ENCODE measurements around the gene RAET1L. TPM values are rescaled to one million over a fixed set of nuclear protein-coding genes. Genes with fewer than 3 reads are reported as not detected.
A peak's percentile ranks its signal among the peaks of the same experiment; 100 is the strongest.
"Not testable (repeated sequence)": the region's sequence is repeated elsewhere in the genome, so short reads cannot be mapped to it uniquely, and the experiment has no call there.

RAET1L gene
- polyA plus RNA-seq, 1 donor from 2014 or later = not detected

GRCh38 chr6:150002710-150003109 lies 22.6 kb downstream of the RAET1L start:
- Mint-ChIP-seq H3K9me3 (peaks cover 0 to 2% (median 0%) of the 10 kb centered on the region in 3 donors), H3K27me3 (peaks cover 6% of the 10 kb centered on the region), H3K36me3 (no peaks in the 10 kb centered on the region), H3K4me1 (peaks cover 10 to 23% (median 11%) of the 10 kb centered on the region in 3 donors), H3K4me3 (peak overlapping the region in 1 of 4 donors; percentile 27), H3K27ac (peak overlapping the region in 2 of 3 donors; percentile 5 to 89)

GRCh38 chr6:150001295-150002008 lies 23.9 kb downstream of the RAET1L start:
- peaks cover 0 to 2% (median 0%) of the 10 kb centered on the region in 3 donors for H3K9me3 Mint-ChIP-seq
- H3K4me1 Mint-ChIP-seq = peaks cover 10 to 20% (median 11%) of the 10 kb centered on the region in 3 donors
- peak overlapping the region in 2 of 3 donors; percentile 5 to 25 for H3K27ac Mint-ChIP-seq
- no peak overlapping the region for H3K4me3 Mint-ChIP-seq
- H3K36me3 Mint-ChIP-seq = no peaks in the 10 kb centered on the region
- peaks cover 5% of the 10 kb centered on the region for H3K27me3 Mint-ChIP-seq

GRCh38 chr6:149999636-150000035 lies 25.7 kb downstream of the RAET1L start:
- Mint-ChIP-seq H3K9me3 (peaks cover 0 to 2% (median 0%) of the 10 kb centered on the region in 3 donors), H3K27me3 (peaks cover 10% of the 10 kb centered on the region), H3K27ac (no peak overlapping the region), H3K36me3 (no peaks in the 10 kb centered on the region), H3K4me1 (peaks cover 9 to 16% (median 10%) of the 10 kb centered on the region in 3 donors), H3K4me3 (no peak overlapping the region)

- no peak overlapping the region for H3K4me3 Mint-ChIP-seq
- no peak overlapping the region for H3K27ac Mint-ChIP-seq
- H3K27me3 Mint-ChIP-seq = peaks cover 24% of the 10 kb centered on the region
- H3K9me3 Mint-ChIP-seq = peaks cover 0 to 2% (median 0%) of the 10 kb centered on the region in 3 donors
- H3K4me1 Mint-ChIP-seq = peaks cover 5 to 10% (median 9%) of the 10 kb centered on the region in 3 donors
- H3K36me3 Mint-ChIP-seq = no peaks in the 10 kb centered on the region
Observed at GRCh38 chr6:149995971-149996370, 29.4 kb downstream of the RAET1L start.

GRCh38 chr6:149995235-149995750 lies 30.0 kb downstream of the RAET1L start:
- H3K27ac Mint-ChIP-seq = no peak overlapping the region
- H3K4me1 Mint-ChIP-seq = peaks cover 9 to 15% (median 11%) of the 10 kb centered on the region in 3 donors
- peaks cover 0 to 3% (median 0%) of the 10 kb centered on the region in 3 donors for H3K9me3 Mint-ChIP-seq
- no peak overlapping the region for H3K4me3 Mint-ChIP-seq
- H3K36me3 Mint-ChIP-seq = no peaks in the 10 kb centered on the region
- H3K27me3 Mint-ChIP-seq = peaks cover 29% of the 10 kb centered on the region

- H3K4me3 Mint-ChIP-seq = peak overlapping the region in 3 of 4 donors; percentile 82 to 90 (median 85)
- peaks cover 11 to 21% (median 21%) of the 10 kb centered on the region in 3 donors for H3K4me1 Mint-ChIP-seq
- peak overlapping the region in 1 of 3 donors; percentile 76 for H3K27ac Mint-ChIP-seq
- peaks cover 50% of the 10 kb centered on the region for H3K27me3 Mint-ChIP-seq
- H3K9me3 Mint-ChIP-seq = peaks cover 0 to 13% (median 2%) of the 10 kb centered on the region in 3 donors
- no peaks in the 10 kb centered on the region for H3K36me3 Mint-ChIP-seq
Observed at GRCh38 chr6:149991838-149992237, 33.5 kb downstream of the RAET1L start.

GRCh38 chr6:149991472-149991795 lies 33.9 kb downstream of the RAET1L start:
- H3K27ac Mint-ChIP-seq = peak overlapping the region in 2 of 3 donors; percentile 76 to 87
- peak overlapping the region; percentile 82 to 91 (median 88) for H3K4me3 Mint-ChIP-seq
- H3K27me3 Mint-ChIP-seq = peaks cover 53% of the 10 kb centered on the region
- peaks cover 0 to 13% (median 2%) of the 10 kb centered on the region in 3 donors for H3K9me3 Mint-ChIP-seq
- H3K36me3 Mint-ChIP-seq = not testable (repeated sequence)
- peaks cover 11 to 21% (median 21%) of the 10 kb centered on the region in 3 donors for H3K4me1 Mint-ChIP-seq

GRCh38 chr6:149990661-149991471 lies 34.5 kb downstream of the RAET1L start:
- Mint-ChIP-seq H3K9me3 (peaks cover 0 to 13% (median 2%) of the 10 kb centered on the region in 3 donors), H3K4me3 (peak overlapping the region; percentile 82 to 91 (median 88)), H3K36me3 (no peaks in the 10 kb centered on the region), H3K4me1 (peaks cover 11 to 21% (median 21%) of the 10 kb centered on the region in 3 donors), H3K27ac (peak overlapping the region; percentile 65 to 87 (median 76)), H3K27me3 (peaks cover 59% of the 10 kb centered on the region)

GRCh38 chr6:149990212-149990660 lies 35.1 kb downstream of the RAET1L start:
- Mint-ChIP-seq H3K36me3 (no peaks in the 10 kb centered on the region), H3K9me3 (peaks cover 0 to 13% (median 2%) of the 10 kb centered on the region in 3 donors), H3K27me3 (peaks cover 62% of the 10 kb centered on the region), H3K4me3 (peak overlapping the region; percentile 82 to 91 (median 88)), H3K27ac (peak overlapping the region; percentile 65 to 87 (median 76)), H3K4me1 (peaks cover 11 to 21% (median 21%) of the 10 kb centered on the region in 3 donors)

GRCh38 chr6:149988550-149989346 lies 36.6 kb downstream of the RAET1L start:
- H3K4me1 Mint-ChIP-seq = peaks cover 11 to 21% (median 21%) of the 10 kb centered on the region in 3 donors
- H3K4me3 Mint-ChIP-seq = peak overlapping the region in 3 of 4 donors; percentile 15 to 72 (median 54)
- peaks cover 67% of the 10 kb centered on the region for H3K27me3 Mint-ChIP-seq

GRCh38 chr6:149987602-149988107 lies 37.7 kb downstream of the RAET1L start:
- Mint-ChIP-seq H3K36me3 (peaks cover 2% of the 10 kb centered on the region), H3K4me3 (no peak overlapping the region), H3K27ac (no peak overlapping the region), H3K4me1 (peaks cover 11 to 21% (median 21%) of the 10 kb centered on the region in 3 donors), H3K27me3 (peaks cover 75% of the 10 kb centered on the region), H3K9me3 (peaks cover 0 to 13% (median 2%) of the 10 kb centered on the region in 3 donors)

More at GRCh38 chr6:149988550-149989346, 36.6 kb downstream of the RAET1L start:
- H3K9me3 Mint-ChIP-seq = peaks cover 0 to 13% (median 2%) of the 10 kb centered on the region in 3 donors
- H3K27ac Mint-ChIP-seq = peak overlapping the region in 1 of 3 donors; percentile 53
- H3K36me3 Mint-ChIP-seq = no peaks in the 10 kb centered on the region

- H3K4me1 Mint-ChIP-seq = peaks cover 5 to 13% (median 11%) of the 10 kb centered on the region in 3 donors
- H3K9me3 Mint-ChIP-seq = peaks cover 0 to 13% (median 2%) of the 10 kb centered on the region in 3 donors
- no peak overlapping the region for H3K4me3 Mint-ChIP-seq
- H3K27me3 Mint-ChIP-seq = peaks cover 72% of the 10 kb centered on the region
- peaks cover 2% of the 10 kb centered on the region for H3K36me3 Mint-ChIP-seq
- H3K27ac Mint-ChIP-seq = peak overlapping the region in 2 of 3 donors; percentile 51 to 53
Observed at GRCh38 chr6:149985481-149985937, 39.8 kb downstream of the RAET1L start.

GRCh38 chr6:149984773-149985172 lies 40.6 kb downstream of the RAET1L start:
- peak overlapping the region in 1 of 3 donors; percentile 51 for H3K27ac Mint-ChIP-seq
- H3K9me3 Mint-ChIP-seq = peaks cover 0 to 11% (median 2%) of the 10 kb centered on the region in 3 donors
- peaks cover 65% of the 10 kb centered on the region for H3K27me3 Mint-ChIP-seq
- no peak overlapping the region for H3K4me3 Mint-ChIP-seq
- H3K4me1 Mint-ChIP-seq = peaks cover 2 to 8% (median 5%) of the 10 kb centered on the region in 3 donors
- peaks cover 2% of the 10 kb centered on the region for H3K36me3 Mint-ChIP-seq
